Measurements from ENCODE around the gene SLC33A1.
"Not testable (repeated sequence)": the region's sequence is repeated elsewhere in the genome, so short reads cannot be mapped to it uniquely, and the experiment has no call there.

The SLC33A1 gene

GRCh38 chr3:155835341-155836071 lies 18.7 kb downstream of the SLC33A1 start:
- no peak overlapping the region for H3K27ac ChIP-seq
- TF ChIP-seq, protein P1, sequence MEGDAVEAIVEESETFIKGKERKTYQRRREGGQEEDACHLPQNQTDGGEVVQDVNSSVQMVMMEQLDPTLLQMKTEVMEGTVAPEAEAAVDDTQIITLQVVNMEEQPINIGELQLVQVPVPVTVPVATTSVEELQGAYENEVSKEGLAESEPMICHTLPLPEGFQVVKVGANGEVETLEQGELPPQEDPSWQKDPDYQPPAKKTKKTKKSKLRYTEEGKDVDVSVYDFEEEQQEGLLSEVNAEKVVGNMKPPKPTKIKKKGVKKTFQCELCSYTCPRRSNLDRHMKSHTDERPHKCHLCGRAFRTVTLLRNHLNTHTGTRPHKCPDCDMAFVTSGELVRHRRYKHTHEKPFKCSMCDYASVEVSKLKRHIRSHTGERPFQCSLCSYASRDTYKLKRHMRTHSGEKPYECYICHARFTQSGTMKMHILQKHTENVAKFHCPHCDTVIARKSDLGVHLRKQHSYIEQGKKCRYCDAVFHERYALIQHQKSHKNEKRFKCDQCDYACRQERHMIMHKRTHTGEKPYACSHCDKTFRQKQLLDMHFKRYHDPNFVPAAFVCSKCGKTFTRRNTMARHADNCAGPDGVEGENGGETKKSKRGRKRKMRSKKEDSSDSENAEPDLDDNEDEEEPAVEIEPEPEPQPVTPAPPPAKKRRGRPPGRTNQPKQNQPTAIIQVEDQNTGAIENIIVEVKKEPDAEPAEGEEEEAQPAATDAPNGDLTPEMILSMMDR (conservative IDR thresholded peaks at IDR 0.05) = no peak

GRCh38 chr3:155828490-155829098 lies 25.6 kb downstream of the SLC33A1 start:
- H3K27ac ChIP-seq = not testable (repeated sequence)

DNA sequence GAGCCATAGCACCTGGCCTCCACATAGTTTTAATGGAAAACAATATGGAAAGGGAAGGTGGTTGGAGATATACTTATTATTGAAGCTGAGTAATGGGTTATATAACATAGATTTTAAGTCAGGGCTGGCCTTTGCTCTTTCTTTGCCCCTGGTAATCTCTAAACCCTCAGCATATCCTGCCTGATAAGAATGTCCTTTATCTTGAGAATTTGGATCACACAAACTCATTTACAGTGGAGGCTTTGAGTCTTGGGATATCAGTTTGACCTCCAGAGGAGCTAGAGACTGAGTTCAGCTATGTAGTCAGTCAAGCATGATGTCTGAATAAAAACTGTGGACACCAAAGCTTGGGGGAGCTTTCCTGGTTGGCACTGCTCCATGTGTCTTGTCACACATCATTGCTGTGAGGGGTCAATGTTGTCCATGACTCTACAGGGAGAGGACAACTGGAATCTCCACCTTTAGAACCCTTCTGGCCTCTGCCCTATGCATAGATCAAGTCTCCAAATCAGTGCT lies 39.1 kb downstream of the SLC33A1 start:
- no peak overlapping the region for H3K27ac ChIP-seq
- TF ChIP-seq, protein P1 (conservative IDR thresholded peaks at IDR 0.05) = no peak

- H3K27ac ChIP-seq = not testable (repeated sequence)
These were observed 41.0 kb downstream of the SLC33A1 start for GRCh38 chr3:155813224-155813623.

GRCh38 chr3:155809181-155809580 lies 45.0 kb downstream of the SLC33A1 start:
- TF ChIP-seq, protein P1 (conservative IDR thresholded peaks at IDR 0.05) = no peak
- H3K27ac ChIP-seq = no peak overlapping the region

DNA sequence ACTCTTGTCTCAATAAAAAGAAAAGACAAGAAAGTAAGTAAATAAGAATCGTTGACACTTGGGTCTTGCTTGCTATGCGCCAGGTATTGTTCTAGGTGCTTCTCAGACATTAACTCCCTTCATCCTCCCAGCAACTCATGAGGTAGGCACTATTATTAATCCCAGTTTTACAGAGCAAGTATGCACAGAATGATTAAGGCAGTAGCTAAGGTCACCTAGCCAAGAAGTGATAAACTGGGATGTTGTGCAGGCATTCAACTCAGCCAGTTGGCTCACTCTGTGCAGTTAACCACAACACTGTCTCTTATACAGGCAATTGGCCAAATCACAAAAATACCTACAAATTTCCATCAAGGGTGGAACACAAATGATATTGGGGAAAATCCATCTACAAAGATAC lies 46.4 kb downstream of the SLC33A1 start:
- TF ChIP-seq, protein P1 (conservative IDR thresholded peaks at IDR 0.05) = no peak
- H3K27ac ChIP-seq = no peak overlapping the region

GRCh38 chr3:155805802-155806618 lies 48.2 kb downstream of the SLC33A1 start, which contains the start of gene C3orf33:
TSS of gene C3orf33 (minus strand) at chr3:155806278. CDS start at chr3:155806252, 26 bp downstream.
- TF ChIP-seq, protein P1 (conservative IDR thresholded peaks at IDR 0.05) = peak; percentile 94

GRCh38 chr3:155805204-155805801 lies 48.9 kb downstream of the SLC33A1 start:
- TF ChIP-seq, protein P1 (conservative IDR thresholded peaks at IDR 0.05) = no peak
- H3K27ac ChIP-seq = peak overlapping the region; percentile 80

More at GRCh38 chr3:155805802-155806618, 48.2 kb downstream of the SLC33A1 start, which contains the start of gene C3orf33:
- H3K27ac ChIP-seq = peak within 1 kb of the TSS; percentile 80
